Limb (tissue), 2 donors: ENCODE results near the gene FAM107B.
"Not testable (repeated sequence)": the region's sequence is repeated elsewhere in the genome, so short reads cannot be mapped to it uniquely, and the experiment has no call there.

Experiments
- DNase-seq, 2 donors: peaks; one replicate each; pipeline ENCODE4 v3.0.0-alpha.2; 2016; ENCODE audit errors: extremely low spot score in 2 of 2

Gene FAM107B

DNA sequence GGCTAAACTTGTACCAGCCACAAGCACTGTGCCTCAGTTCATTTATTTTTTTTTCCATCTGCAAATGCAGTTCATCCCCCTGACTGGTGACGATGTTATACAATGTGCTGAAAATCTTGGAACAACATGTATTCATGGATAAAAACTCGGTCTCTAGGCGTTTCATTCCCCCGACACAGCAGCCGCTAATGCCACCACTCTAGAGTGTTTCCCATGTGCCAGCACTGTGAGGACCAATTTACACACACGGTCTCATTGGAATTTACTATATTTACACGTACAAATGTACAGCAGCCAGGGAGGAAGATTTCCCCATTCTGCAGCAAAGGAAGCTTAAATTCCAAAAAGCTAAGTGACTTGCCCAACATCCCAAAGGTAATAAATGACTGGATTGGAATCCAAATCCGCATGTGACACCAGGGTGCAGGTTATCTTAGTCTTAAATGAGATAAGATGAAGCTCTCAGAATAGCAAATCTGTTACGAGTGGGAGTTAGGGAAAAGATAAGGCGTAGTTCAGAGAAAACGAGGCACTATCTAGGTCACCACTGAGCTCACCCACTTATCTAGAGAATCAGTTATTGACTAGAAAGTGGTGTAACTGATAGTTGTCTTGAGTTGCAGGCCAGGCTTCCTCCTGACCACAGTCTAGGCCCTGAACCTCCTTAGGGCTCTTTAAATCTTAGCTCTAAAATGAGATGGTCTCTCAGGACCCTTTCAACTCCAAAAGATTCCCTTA is 36.7 kb downstream of the FAM107B start:
- no peak for DNase-seq

DNA sequence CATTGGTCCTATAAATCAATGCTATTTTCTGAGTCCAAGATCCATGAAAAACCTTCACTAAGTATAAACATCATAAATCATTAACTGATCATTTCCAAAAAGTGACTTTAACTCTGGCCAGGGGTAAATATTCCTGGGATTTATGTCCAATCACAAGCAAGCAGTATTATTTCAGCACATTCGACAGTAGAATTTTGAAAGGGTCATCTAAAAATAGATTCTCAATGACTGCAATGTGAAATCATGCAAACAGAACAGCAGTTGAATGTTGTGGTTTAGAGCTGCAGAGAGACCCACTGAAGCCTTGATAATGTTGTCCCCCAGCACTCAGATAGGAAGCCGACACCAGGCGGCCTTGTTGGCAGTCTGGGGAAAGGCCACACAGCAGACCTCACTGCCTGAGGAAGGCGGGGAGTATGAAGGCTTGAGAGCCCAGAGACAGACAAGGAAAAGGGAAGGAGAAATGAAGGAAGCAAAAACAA is 38.1 kb downstream of the FAM107B start:
- peak in 1 of 2 donors; percentile 60 for DNase-seq

DNA sequence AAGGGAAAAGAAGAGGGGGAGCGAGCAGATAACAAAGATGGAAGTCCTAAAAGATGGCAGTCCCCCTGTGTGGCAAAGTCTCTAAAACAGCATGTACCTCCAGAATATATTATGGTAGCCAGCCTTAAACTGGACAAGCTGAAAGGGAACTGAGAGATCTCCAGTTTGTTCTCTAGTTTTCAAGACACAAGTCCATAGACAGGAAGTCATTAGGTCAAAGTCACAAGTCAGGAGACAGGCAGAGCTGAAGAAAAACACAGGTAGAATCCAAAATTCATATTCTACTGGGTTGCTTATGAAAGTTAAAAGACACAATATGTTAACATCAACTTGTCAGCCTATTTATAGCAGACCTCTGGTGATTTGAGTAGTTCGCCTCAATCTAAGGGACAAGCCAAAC is 38.7 kb downstream of the FAM107B start:
- DNase-seq = no peak

DNA sequence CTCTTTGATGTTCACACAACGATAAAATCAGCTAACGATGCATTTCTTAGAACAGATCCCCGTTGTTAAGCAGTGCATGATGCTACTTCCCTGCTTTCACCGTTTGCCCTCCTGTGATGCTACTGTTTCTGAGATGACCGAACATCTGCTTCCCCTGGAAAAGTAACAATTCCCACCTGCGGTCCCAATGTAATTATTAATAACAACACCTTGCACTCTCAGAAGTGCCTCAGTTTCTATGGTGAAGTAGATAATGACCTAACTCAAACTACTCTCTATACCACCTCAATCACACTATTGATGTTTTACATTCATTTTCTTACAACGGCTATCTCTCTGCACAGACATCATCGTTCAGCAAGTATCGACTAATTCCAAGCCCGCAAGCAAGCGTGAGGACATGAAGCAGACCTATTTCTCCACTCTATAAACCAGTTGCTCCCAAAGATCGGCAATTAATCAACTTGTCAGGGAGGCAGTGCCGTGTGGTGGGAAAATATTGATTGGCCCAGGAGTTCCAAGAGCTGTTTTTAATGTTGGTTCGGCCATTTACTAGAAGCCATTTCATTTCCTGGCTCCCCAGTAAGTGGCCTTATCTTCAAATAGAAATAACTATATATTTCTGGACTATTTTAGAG is 42.7 kb downstream of the FAM107B start:
- no peak for DNase-seq

DNA sequence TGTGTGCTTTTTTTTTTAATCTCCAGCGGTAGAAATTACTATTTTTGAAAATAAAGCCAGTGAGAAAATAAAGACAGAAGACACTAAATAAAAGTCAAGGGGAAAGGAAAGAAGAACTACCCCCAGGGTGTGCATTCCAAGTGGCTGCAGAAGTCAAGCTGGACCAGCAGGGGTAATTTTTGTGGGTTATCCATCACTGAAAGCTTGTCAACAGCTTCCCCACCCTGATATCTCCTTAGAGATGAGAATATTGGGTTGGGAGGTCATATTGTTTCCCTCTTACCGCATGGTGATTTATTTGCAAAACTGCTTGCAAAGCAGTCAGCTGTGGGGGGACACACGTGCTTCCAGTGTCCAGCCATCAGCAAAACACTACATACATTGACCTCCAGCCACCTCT is 46.4 kb downstream of the FAM107B start:
- no peak for DNase-seq

DNA sequence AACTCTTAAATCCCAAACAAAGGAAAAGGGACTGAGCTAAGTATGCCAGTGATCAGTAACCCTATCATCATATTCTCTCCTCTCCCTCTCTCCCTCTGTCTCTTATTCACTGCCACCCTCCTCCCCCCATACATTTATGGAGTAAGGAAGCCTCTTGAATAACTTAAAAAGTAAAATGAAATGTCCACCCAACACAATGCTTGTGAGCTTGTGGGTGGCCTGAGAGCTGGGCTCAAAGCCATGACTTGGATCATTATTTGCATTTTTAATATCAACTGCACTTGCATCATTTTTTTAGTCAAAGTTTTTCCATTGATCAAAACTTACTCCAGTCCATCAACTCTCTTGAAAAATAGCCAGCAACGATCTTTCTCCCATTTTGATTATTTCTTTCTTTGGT is 46.8 kb downstream of the FAM107B start:
- DNase-seq = no peak

DNA sequence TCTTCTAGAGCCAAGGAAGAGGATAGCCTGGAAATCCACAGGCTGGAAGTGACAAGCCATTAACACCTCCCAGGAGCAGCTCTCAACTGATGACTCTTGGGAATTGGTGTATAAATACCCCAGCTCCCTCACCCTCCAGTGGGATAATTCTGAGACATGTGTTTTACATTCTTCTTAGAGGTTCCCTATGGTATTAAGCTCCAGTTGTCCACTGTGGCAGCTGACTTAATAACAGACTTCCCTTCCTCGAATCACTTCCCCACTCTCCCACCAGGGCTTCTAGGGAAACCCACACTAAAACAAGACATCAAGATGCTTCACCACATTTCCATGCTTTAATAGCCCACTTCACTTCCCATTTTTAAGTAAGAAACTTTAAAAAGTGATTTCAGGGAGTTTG is 47.2 kb downstream of the FAM107B start:
- no peak for DNase-seq

DNA sequence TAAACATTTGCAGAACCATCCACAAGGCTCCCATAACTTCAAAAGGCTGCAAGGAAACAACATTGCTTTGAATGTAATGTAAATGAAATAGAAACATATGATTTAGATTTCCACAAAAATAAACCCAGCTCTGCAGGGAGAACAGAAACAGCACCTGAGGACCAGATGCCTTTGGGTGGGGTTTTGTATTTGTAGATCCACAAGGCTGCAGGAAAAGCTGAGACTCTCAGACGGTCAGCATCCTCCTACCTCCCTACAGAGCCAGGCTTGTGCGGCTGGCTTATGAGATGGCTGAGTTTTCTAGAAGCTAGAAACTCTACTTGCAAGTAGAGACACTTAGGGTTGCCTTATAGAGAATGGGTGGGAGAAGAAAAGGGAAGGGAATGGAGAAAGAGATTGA is 49.8 kb downstream of the FAM107B start:
- no peak for DNase-seq

DNA sequence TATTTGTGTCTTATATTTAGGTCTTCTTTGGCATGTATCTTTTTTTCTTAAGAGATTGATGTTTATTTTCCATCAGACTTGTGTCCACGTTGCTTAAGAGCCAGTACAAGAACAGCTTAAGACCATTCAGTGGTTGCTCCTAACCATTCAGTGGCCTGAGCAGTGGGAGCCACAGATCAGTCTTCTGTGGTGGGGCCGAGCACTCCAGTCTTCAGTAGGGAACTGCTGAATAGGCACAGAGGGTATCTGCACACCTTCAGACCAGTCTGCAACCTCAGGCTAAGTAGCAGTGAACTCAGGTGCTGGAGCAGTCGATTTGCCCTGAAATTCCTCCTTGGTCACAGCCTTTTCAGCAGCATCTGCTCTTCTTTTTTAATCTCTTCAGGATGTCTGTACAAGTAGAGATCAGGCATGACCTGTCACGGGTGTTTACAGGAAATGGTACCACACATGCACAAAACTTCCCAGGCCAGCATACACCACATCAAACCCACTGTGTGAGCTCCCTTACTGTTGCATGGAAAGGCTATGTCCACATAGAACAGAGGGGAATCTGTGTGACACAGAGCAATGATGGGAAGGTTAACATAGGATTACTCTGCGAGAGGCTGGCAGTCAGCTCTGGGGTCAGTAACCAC is 51.5 kb downstream of the FAM107B start:
- no peak for DNase-seq

DNA sequence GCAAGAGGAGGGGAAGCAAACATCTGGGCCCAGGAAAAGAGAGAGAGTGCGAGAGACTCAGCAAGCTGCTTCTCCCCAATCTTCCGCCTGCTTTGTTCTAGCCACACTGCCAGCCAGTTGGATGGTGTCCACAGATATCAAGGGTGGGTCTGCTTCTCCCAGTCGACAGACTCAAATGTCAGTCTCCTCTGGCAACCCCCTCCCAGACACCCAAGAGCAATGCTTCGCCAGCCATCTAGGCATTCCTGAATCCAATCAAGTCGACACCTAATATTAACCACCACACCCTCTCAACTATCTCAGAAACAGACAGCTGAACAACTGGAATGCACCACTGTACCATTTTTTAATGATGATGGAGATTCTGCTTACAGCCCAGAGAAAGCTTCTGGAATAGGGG is 57.1 kb downstream of the FAM107B start:
- DNase-seq = no peak

DNA sequence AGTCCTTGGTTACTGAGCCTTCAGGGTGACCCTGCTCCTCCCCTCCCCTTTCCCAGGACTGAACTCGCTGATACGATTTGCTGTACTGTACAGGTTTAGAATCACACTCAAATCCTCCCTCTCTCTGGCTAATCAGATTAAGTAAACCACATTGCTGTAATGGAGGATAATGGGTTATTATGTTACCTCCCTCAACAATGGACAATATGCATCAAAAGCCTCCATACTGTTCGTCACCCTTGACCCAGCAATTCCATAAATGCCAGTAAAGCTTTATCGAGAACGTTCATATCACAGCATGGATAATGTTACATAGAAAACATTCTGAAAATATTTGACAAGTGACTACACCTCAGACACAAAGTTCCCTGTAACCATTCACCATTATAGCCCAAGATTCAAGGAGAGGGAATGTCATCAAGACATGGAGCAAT is 61.7 kb downstream of the FAM107B start:
- DNase-seq = no peak

DNA sequence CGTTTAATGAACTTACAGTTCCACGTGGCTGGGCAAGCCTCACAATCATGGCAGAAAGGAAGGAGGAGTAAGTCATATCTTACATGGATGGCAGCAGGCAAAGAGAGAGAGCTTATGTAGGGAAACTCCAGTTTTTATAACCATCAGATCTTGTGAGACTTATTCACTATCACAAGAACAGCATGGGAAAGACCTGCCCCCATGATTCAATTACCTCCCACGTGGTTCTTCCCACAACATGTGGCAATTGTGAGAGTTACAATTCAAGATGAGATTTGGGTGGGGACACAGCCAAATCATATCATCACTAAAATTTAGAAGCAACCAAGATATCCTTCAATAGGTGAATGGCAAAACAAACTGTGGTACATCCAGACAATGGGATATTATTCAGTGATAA is 65.4 kb downstream of the FAM107B start:
- DNase-seq = not testable (repeated sequence)

DNA sequence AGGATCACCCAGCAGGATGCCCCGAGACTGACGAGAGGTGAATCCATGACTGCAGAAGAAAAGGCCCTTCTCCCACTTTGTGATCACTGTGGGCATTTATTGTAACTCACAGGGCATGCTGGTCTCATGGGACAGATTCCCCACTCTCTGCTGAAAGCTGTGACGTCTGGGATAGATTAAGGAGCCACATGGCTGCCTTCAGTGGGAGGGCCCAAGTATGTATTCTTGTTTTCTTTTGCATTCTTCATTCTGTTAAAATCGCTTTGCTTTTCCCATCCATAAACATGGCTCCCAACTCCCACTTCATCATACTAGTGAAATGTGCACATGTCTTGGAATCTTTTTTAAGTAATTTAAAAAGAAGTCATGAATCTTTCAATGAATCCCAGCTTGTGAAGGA is 67.2 kb downstream of the FAM107B start:
- no peak for DNase-seq

DNA sequence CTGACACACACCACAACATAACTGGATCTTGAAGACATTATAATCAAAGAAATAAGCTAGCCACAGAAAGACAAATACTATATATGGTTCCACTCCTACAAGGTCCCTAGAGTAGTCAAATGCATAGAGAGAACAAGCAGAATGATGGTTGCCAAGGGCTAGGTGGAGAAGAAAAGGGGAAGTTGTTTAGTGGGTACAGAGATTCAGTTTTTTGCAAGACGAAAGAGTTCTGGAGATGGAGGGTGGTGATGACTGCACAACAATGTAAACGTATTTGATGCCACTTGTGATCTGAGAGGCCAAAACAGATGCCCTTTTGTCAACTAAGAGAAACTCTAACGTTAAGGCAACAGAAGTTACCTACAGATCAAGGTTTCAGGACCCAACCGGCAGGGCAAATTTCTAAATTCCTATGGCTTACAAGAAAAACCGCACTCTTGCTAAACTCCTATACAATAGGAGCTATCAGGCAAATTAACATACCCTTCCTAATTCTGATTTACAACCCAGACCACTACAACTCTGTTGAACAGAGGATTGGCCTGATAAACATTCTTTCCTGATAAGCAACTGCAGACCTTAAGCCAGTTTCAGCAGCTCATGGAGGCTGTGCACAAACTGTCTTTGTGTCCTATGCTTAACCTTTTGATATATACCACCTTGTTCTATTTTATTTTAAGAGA is 69.0 kb downstream of the FAM107B start:
- no peak for DNase-seq

DNA sequence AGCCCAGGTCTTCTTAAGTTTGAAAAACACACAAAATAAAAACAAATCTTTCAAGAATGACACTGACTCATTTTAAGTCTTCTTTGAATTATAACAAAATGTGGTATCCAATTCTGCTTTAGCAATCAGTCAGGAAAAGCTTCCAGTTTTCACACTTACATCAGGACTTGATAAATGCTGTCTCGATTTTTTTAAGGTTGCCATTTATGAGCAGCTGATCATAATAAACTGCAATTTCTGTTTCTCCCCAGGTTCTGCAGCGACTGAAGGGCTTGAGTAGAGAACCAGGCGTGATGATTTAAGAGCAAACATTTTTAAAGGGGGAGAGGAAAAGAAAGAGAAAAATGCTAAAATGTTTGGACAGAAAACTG is 71.1 kb downstream of the FAM107B start:
- DNase-seq = no peak

DNA sequence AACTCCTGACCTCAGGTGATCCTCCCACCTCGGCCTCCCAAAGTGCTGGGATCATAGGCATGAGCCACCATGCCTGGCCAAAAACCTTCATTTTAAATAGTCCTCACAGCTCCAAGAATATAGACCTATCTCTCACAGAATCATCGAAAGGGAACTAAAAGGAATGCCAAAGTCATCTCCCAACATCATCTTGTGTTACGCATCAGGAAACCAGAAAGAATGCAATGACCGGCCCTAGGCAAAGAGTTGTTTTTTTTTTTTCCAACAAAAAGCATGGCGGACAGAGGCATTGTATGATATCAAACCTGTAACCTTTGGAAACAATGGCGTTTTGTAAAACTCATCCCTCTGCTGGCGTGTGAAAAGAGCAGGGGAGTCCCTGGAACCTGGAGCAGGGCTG is 73.2 kb downstream of the FAM107B start:
- no peak for DNase-seq

DNA sequence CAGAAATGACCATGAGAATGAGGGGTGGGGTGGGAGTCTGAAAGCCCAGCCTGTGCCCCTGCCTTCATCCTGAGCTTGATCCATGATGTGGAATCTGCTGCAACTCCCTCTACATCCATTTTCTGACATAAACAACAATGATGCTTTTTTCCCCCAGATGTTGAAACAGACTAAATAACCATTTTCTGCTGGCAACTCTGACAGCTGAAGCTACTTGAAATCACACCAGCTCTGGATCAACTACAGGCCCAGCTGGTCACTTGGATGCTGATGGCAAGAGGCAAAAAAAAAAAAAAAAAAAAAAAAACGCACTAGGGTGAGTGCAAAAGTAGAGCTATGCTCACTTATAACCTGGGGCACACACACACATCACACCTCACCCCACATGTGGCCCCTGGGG is 74.2 kb downstream of the FAM107B start:
- no peak for DNase-seq

DNA sequence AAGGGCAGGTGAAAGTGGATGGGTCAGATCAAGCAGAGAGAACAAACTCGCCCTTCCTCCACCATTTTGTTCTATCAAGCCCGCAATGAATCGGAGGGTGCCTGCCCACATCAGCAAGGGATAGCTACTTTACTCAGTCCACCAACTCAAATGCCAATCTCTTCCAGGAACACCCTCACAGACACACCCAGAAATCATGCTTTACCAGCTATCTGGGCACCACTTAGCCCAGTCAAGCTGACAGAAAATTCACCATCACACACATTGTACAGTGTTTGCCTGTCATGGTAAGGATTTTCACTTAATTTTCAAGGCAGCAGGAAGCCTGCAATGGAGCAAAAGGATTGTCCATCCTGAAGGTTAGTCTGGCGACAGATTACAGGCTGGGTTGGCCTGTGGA is 75.2 kb downstream of the FAM107B start:
- DNase-seq = no peak

DNA sequence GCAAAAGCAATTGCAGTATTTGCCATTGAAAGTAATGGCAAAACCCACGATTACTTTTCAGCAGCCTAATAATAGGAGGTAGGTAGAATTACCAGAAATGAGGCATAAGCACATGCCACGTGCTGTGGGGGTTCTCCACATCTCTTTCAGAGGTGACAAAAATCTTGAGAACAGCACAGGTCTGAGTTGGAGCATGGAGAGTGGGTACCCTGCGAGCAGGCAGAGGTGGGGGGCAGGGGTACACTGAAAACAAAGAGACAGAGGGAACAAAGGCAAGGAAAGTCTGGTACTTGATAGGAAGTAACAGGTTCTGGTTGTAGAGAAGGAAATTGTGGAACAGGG is 75.9 kb downstream of the FAM107B start:
- DNase-seq = no peak

DNA sequence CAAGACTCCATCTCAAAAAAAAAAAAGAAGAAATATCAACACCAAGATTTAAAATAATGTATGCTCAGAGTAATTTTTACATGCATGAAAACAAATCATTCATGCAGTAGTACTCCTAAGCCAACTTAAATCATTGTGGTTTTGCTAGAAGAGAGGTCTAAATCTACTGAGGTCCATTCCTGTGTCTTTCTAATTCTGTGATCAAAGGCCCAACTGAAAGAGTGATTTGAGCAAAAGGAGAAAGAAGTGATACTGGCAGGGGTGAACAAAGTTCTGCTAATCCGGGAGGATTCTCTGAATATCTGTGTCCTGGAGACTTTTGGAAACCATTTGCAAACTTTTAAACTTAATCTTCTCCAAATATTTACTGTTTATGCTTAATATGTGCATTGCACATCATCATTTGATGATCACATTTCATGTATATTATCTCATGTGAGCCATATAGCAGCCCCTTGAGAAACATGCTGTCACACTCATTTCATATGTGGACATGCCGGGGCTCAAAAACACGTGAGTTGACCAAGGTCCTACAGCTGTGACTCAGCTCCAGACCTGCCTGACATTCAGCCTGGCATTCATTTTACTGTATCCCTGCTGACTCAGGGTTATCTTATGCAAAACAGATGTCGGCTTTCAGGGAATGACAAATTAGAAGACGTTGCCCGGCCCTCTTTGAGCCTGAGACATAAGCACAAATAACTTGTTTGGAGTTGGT is 76.4 kb downstream of the FAM107B start:
- no peak for DNase-seq

DNA sequence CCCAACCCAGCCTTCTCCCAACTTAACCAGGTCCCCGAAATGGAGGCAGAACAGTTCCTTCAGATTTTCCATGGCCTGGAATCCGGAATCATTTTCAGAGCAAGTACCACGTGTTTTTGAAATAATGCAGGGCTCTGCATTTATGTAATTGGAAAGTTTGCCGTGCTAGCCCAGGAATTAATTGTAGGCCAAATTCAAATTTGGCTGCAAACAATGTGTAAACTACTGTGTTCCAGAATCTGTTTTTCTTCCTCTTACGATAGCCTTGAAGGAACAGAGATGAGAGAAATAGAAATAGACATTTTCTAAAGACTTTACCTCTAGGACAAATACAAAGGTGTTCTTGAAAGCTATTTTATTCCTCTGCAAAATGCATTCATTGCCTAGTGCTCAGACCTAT is 77.4 kb downstream of the FAM107B start:
- no peak for DNase-seq

DNA sequence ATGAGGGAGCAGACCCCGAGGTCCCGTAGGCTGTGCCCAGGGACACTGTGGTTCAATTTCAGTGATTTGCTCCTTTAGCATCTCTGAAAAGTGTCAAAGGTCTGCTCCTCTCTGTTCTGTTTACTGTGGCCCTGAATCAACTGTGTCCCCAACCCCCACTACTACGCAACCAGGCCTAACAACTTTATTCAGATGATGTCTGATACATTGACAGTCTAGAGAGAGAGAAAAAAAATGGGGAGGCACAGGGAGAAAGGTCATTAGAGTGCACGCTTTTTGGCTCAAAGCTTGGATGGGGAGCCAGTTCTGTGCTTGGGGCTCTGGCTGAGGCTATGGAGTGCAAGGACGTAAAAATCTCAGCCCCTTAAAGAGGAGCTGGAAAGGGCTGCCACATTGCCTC is 77.9 kb downstream of the FAM107B start:
- DNase-seq = no peak
